Neural cell (in vitro differentiated cells): ENCODE data around the gene PDS5B. TPM values are rescaled to one million over a fixed set of nuclear protein-coding genes. Genes with fewer than 3 reads are reported as not detected.
"Not testable (repeated sequence)": the region's sequence is repeated elsewhere in the genome, so short reads cannot be mapped to it uniquely, and the experiment has no call there.

Experiments used
- H2AFZ ChIP-seq: fragments of 200-600, 300-800 bp; sonication (generic), shearing (Covaris generic); 2 replicates; pipeline ENCODE4 v1.6.0; 2014; ENCODE audit warnings: low read depth, mild to moderate bottlenecking, antibody characterized with exemption, low read length, moderate library complexity
- H3F3A ChIP-seq: fragments of 200-600 bp; shearing (Covaris generic); 2 replicates; pipeline ENCODE4 v1.6.1; 2016; ENCODE audit warnings: mild to moderate bottlenecking, moderate library complexity, mixed read lengths, antibody characterized with exemption, low read length; ENCODE audit not compliant: insufficient read depth, poor library complexity, severe bottlenecking
- H3K27ac ChIP-seq: fragments of 200-600, 300-800 bp; sonication (generic), shearing (Covaris generic); 2 replicates; pipeline ENCODE4 v1.5.1; 2014; ENCODE audit warnings: mild to moderate bottlenecking, low read length, moderate library complexity
- H3K27me3 ChIP-seq: fragments of 300-800, 200-600 bp; sonication (generic), shearing (Covaris generic); 2 replicates; pipeline ENCODE4 v1.6.0; 2014; ENCODE audit warnings: mild to moderate bottlenecking, low read depth, low read length, moderate library complexity; ENCODE audit not compliant: insufficient read depth
- H3K36me3 ChIP-seq: fragments of 300-800, 200-600 bp; sonication (generic), shearing (Covaris generic); 2 replicates; pipeline ENCODE4 v1.5.1; 2014; ENCODE audit warnings: mild to moderate bottlenecking, antibody characterized with exemption, low read length, moderate library complexity; ENCODE audit not compliant: insufficient read depth
- H3K4me2 ChIP-seq: fragments of 300-800, 200-600 bp; sonication (generic), shearing (Covaris generic); 2 replicates; pipeline ENCODE4 v1.6.0; 2014; ENCODE audit warnings: mild to moderate bottlenecking, low read length
- H3K4me3 ChIP-seq: fragments of 300-800, 200-600 bp; sonication (generic), shearing (Covaris generic); 2 replicates; pipeline ENCODE4 v1.5.1; 2014; ENCODE audit warnings: mild to moderate bottlenecking, low read length, moderate library complexity
- H3K79me2 ChIP-seq: fragments of 200-600 bp; shearing (Covaris generic); replicated peaks from 2 replicates; pipeline ENCODE4 v1.6.0; 2014; ENCODE audit warnings: mild to moderate bottlenecking, low read length, moderate library complexity; ENCODE audit not compliant: insufficient read depth
- H3K9ac ChIP-seq: fragments of 300-800, 200-600 bp; sonication (generic), shearing (Covaris generic); 2 replicates; pipeline ENCODE4 v1.6.1; 2016; ENCODE audit warnings: mild to moderate bottlenecking, low read length, mixed read lengths
- H3K9me2 ChIP-seq: fragments of 200-600 bp; shearing (Covaris generic); 2 replicates; pipeline ENCODE4 v1.6.1; 2016; ENCODE audit warnings: mild to moderate bottlenecking, low read length, mixed read lengths; ENCODE audit not compliant: insufficient read depth
- H3K9me3 ChIP-seq: fragments of 200-600, 300-800 bp; sonication (generic), shearing (Covaris generic); 2 replicates; pipeline ENCODE4 v1.6.1; 2016; ENCODE audit warnings: mild to moderate bottlenecking, mixed run types, low read length, moderate library complexity, mixed read lengths
- H4K20me1 ChIP-seq: fragments of 200-600 bp; shearing (Covaris generic); 2 replicates; pipeline ENCODE4 v1.6.1; 2016; ENCODE audit warnings: mild to moderate bottlenecking, mixed run types; ENCODE audit not compliant: insufficient read depth
- CTCF ChIP-seq: fragments of 450-650 bp; IDR thresholded peaks from 2 replicates; pipeline ENCODE4 v1.5.1; 2014; ENCODE audit warnings: antibody characterized with exemption, mild to moderate bottlenecking, moderate library complexity; ENCODE audit not compliant: poor library complexity, severe bottlenecking
- EP300 ChIP-seq: fragments of 450-650 bp; conservative IDR thresholded peaks from 2 replicates; pipeline ENCODE4 v1.6.1; 2014; ENCODE audit warnings: antibody characterized with exemption, mild to moderate bottlenecking, moderate library complexity; ENCODE audit not compliant: poor library complexity, severe bottlenecking
- EZH2 ChIP-seq: fragments of 200-600, 300-800 bp; shearing (Covaris generic), sonication (generic); IDR thresholded peaks from 2 replicates; pipeline ENCODE4 v1.6.1; 2014; ENCODE audit warnings: antibody characterized with exemption, low read length, borderline replicate concordance, mild to moderate bottlenecking; ENCODE audit not compliant: insufficient read depth, poor library complexity, severe bottlenecking
- MXI1 ChIP-seq: fragments of 450-650 bp; conservative IDR thresholded peaks from 2 replicates; pipeline ENCODE4 v1.6.1; 2014; ENCODE audit warnings: antibody characterized with exemption, mild to moderate bottlenecking; ENCODE audit not compliant: poor library complexity, severe bottlenecking
- POLR2AphosphoS5 ChIP-seq: IDR thresholded peaks from 2 replicates; pipeline ENCODE4 v1.6.1; 2012
- RAD21 ChIP-seq: fragments of 450-650 bp; conservative IDR thresholded peaks from 2 replicates; pipeline ENCODE4 v1.6.1; 2014; ENCODE audit warnings: antibody characterized with exemption, mild to moderate bottlenecking, moderate library complexity
- REST ChIP-seq: IDR thresholded peaks from 2 replicates; pipeline ENCODE4 v1.6.1; 2012; ENCODE audit warnings: borderline replicate concordance
- SMC3 ChIP-seq: fragments of 450-650 bp; conservative IDR thresholded peaks from 2 replicates; pipeline ENCODE4 v1.6.1; 2014; ENCODE audit warnings: antibody characterized with exemption, mild to moderate bottlenecking, moderate library complexity; ENCODE audit not compliant: poor library complexity
- TAF1 ChIP-seq: IDR thresholded peaks from 2 replicates; pipeline ENCODE4 v1.6.1; 2012; ENCODE audit warnings: low read depth
- polyA plus RNA-seq: library from polyadenylated mRNA; depleted of rRNA; stranded (reverse); fragments of >200 nt; gene quantifications from 2 replicates; pipeline ENCODE4 v1.2.3, GENCODE V29; 2014

The PDS5B gene
- polyA plus RNA-seq, 1 donor from 2014 or later: 27.6 TPM

DNA sequence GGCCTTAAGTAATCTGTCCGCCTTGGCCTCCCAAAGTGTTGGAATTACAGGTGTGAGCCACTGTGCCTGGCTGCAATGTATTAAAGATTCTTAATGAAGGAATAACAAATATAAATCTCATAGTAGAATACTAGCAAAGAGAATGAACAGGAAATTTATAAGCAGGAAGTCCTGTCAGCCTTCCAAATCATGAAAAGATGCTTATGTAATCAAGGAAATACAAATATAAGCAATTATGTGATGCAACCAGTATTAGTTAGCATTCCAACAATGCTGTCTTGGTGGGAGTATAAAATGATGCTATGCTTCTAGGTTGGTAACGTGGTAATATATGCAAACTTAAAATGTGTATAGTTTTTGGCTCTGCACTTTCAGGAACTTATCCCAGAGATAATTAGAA, 133.8 kb downstream of the PDS5B start:
- Histone ChIP-seq H3K27me3 (no peaks in the 10 kb centered on the region), H4K20me1 (no peaks in the 10 kb centered on the region), H3K79me2 (no peaks in the 10 kb centered on the region), H3K4me2 (no peak overlapping the region), H3K4me3 (no peak overlapping the region), H3F3A (no peaks in the 10 kb centered on the region), H3K9ac (no peak overlapping the region), H3K36me3 (peaks cover 7% of the 10 kb centered on the region), H2AFZ (no peak overlapping the region), H3K9me2 (no peaks in the 10 kb centered on the region), H3K9me3 (peaks cover 10% of the 10 kb centered on the region), H3K27ac (no peak overlapping the region)
- TF ChIP-seq RAD21 (no peak), EZH2 (no peak), REST (no peak), TAF1 (no peak), MXI1 (no peak), POLR2AphosphoS5 (no peak), SMC3 (no peak), EP300 (no peak)

GRCh38 chr13:32721131-32722034, 135.1 kb downstream of the PDS5B start:
- H3K79me2 ChIP-seq, H3K9ac ChIP-seq, H3K9me2 ChIP-seq, H3K27ac ChIP-seq, H3F3A ChIP-seq, H3K4me3 ChIP-seq, H3K27me3 ChIP-seq, H3K36me3 ChIP-seq, H2AFZ ChIP-seq, H4K20me1 ChIP-seq, H3K9me3 ChIP-seq, H3K4me2 ChIP-seq: not testable (repeated sequence)

- Histone ChIP-seq H3K4me3 (no peak overlapping the region), H3K9me3 (peaks cover 10% of the 10 kb centered on the region), H4K20me1 (no peaks in the 10 kb centered on the region), H2AFZ (no peak overlapping the region), H3K27ac (no peak overlapping the region), H3F3A (no peaks in the 10 kb centered on the region), H3K27me3 (no peaks in the 10 kb centered on the region), H3K79me2 (peaks cover 3% of the 10 kb centered on the region), H3K9me2 (no peaks in the 10 kb centered on the region), H3K36me3 (peaks cover 7% of the 10 kb centered on the region), H3K9ac (no peak overlapping the region), H3K4me2 (no peak overlapping the region)
- TF ChIP-seq RAD21 (no peak), CTCF (no peak), POLR2AphosphoS5 (no peak), TAF1 (no peak), EP300 (no peak), MXI1 (no peak), SMC3 (no peak), REST (no peak), EZH2 (no peak)
Measured at GRCh38 chr13:32722340-32722739, 136.1 kb downstream of the PDS5B start.
